Kidney (tissue), 14 donors: ENCODE data around the gene COPS2. TPM values are rescaled to one million over a fixed set of nuclear protein-coding genes. Genes with fewer than 3 reads are reported as not detected.

Source experiments
- DNase-seq, 5 donors: peaks; one replicate each; pipeline ENCODE4 v3.0.0-alpha.2; 2013 to 2020
- FAIRE-seq: peaks from 2 replicates; lab custom pipeline; 2012; peaks lifted over from hg19 to GRCh38; lab: Jason Lieb, UNC
- H3K27ac ChIP-seq, 2 donors: one replicate each; pipeline ENCODE4 v1.7.0; 2013; ENCODE audit warnings: low read depth in 2 of 2, low read length in 2 of 2, inconsistent platforms in 1 of 2
- H3K27me3 ChIP-seq: one replicate; pipeline ENCODE4 v1.7.1; 2013; ENCODE audit warnings: low read length, inconsistent platforms; ENCODE audit not compliant: control insufficient read depth, insufficient read depth
- H3K36me3 ChIP-seq, 3 donors: one replicate each; pipeline versions ENCODE4 v1.7.0 to v1.7.1; 2013; ENCODE audit warnings: low read length in 3 of 3, control low read depth in 1 of 3, inconsistent platforms in 1 of 3; ENCODE audit not compliant: insufficient read depth in 3 of 3, control insufficient read depth in 2 of 3
- H3K4me1 ChIP-seq, 3 donors: one replicate each; pipeline versions ENCODE4 v1.7.0 to v1.7.1; 2013; ENCODE audit warnings: low read length in 3 of 3, inconsistent platforms in 1 of 3, low read depth in 1 of 3; ENCODE audit not compliant: control insufficient read depth in 2 of 3, insufficient read depth in 2 of 3
- H3K4me3 ChIP-seq, 3 donors: one replicate each; pipeline versions ENCODE4 v1.7.0 to v1.8.1; 2013; ENCODE audit warnings: low read length in 3 of 3, control low read depth in 1 of 3, inconsistent platforms in 1 of 3
- H3K9ac ChIP-seq, 3 donors: one replicate each; pipeline versions ENCODE4 v1.7.0 to v1.7.1; 2013; ENCODE audit warnings: low read length in 3 of 3, control low read depth in 1 of 3, inconsistent platforms in 1 of 3
- H3K9me3 ChIP-seq, 3 donors: one replicate each; pipeline versions ENCODE4 v1.7.0 to v1.7.1; 2013; ENCODE audit warnings: low read length in 3 of 3, control low read depth in 1 of 3, inconsistent platforms in 1 of 3; ENCODE audit not compliant: control insufficient read depth in 2 of 3, insufficient read depth in 1 of 3
- CTCF ChIP-seq: IDR thresholded peaks from 3 replicates; pipeline ENCODE4 v1.5.1; 2012; ENCODE audit warnings: mild to moderate bottlenecking, moderate library complexity, borderline replicate concordance; ENCODE audit not compliant: insufficient read depth; ENCODE audit errors: extremely low read depth
- intact Hi-C: fragments of 100-400 bp; cut with DNase I; formaldehyde crosslinking; loops from one replicate; pipeline ENCODE4 v1.11.1; 2022
- polyA plus RNA-seq: library from polyadenylated mRNA; stranded (reverse); fragments of 350-450 nt; fragmentation: Illumina TruSeq; extraction: RNeasy Lipid Tissue Mini Kit (QIAGEN cat#74804); gene quantifications from one replicate; pipeline ENCODE4 v1.2.3, GENCODE V29; 2014; ENCODE audit warnings: low read depth, low replicate concordance; ENCODE audit not compliant: insufficient read depth
- total RNA-seq: library from RNA; stranded (reverse); fragmentation: NEBNext Ultra II Directional; extraction: Animal tissue kit (Norgen Biotek cat#: 25700); gene quantifications from one replicate; pipeline ENCODE4 v1.2.1, GENCODE V29; 2021
- donor health status: control.
- donor health status: control.
- donor health status: control.
- donor health status: control.
- donor health status: control.
- donor health status: DM: yes; HTN: yes; CAD: no.
- donor health status: Normal renal cell carcinoma (clear cell type).

COPS2 gene
- total and polyA plus RNA-seq, 2 donors from 2014 or later: 42.6 to 60.1 TPM

- Histone ChIP-seq H3K27ac (no peak overlapping the region), H3K9me3 (peaks cover 0 to 8% (median 3%) of the 10 kb centered on the region in 3 donors), H3K4me1 (no peaks in the 10 kb centered on the region), H3K4me3 (no peak overlapping the region), H3K9ac (no peak overlapping the region), H3K27me3 (no peaks in the 10 kb centered on the region), H3K36me3 (peaks cover 0 to 5% (median 3%) of the 10 kb centered on the region in 3 donors)
- FAIRE-seq (no peak), DNase-seq (no peak)
- intact Hi-C loops: no loop called here
- TF ChIP-seq CTCF: no peak
Observed at GRCh38 chr15:49116108-49116857, 39.1 kb downstream of the COPS2 start.

GRCh38 chr15:49115062-49115461 lies 40.3 kb downstream of the COPS2 start:
- H3K9me3 ChIP-seq: peaks cover 0 to 8% (median 3%) of the 10 kb centered on the region in 3 donors
- H3K27ac ChIP-seq: no peak overlapping the region
- H3K4me1 ChIP-seq: no peaks in the 10 kb centered on the region
- no peak overlapping the region for H3K4me3 ChIP-seq
- no peak for TF ChIP-seq CTCF
- no peaks in the 10 kb centered on the region for H3K27me3 ChIP-seq
- DNase-seq (no peak), FAIRE-seq (no peak)
- no peak overlapping the region for H3K9ac ChIP-seq
- peaks cover 0 to 5% (median 3%) of the 10 kb centered on the region in 3 donors for H3K36me3 ChIP-seq
- intact Hi-C loops: no loop called here

- intact Hi-C loops: no loop called here
- Histone ChIP-seq H3K9me3 (peaks cover 0 to 8% (median 3%) of the 10 kb centered on the region in 3 donors), H3K4me1 (no peaks in the 10 kb centered on the region), H3K9ac (no peak overlapping the region), H3K27ac (no peak overlapping the region), H3K27me3 (no peaks in the 10 kb centered on the region), H3K4me3 (no peak overlapping the region), H3K36me3 (peaks cover 0 to 5% (median 3%) of the 10 kb centered on the region in 3 donors)
- no peak for TF ChIP-seq CTCF
- DNase-seq: no peak
- no peak for FAIRE-seq
Observed at GRCh38 chr15:49110158-49110944, 45.0 kb downstream of the COPS2 start.
